T-helper 1 cell treated with Interleukin-12 subunit alpha and Interleukin-12 subunit beta and Interleukin-4 antibody, amounts not matched to agents 30 μg/mL and 1 μg/mL, for 36 hours (primary cell): ENCODE results near the gene RPS19BP1.
A peak's percentile ranks its signal among the peaks of the same experiment; 100 is the strongest.
"Not testable (repeated sequence)": the region's sequence is repeated elsewhere in the genome, so short reads cannot be mapped to it uniquely, and the experiment has no call there.

Source experiments
- H3K27ac Mint-ChIP-seq: one replicate; pipeline ENCODE4 v1.8.0; 2021; ENCODE audit warnings: mild to moderate bottlenecking, mixed read lengths
- H3K27me3 Mint-ChIP-seq: one replicate; pipeline ENCODE4 v1.8.0; 2021; ENCODE audit warnings: low read depth, mixed read lengths
- H3K36me3 Mint-ChIP-seq: one replicate; pipeline ENCODE4 v1.8.0; 2021; ENCODE audit warnings: low read depth, mixed read lengths
- H3K4me1 Mint-ChIP-seq: one replicate; pipeline ENCODE4 v1.8.0; 2021; ENCODE audit warnings: low read depth, mixed read lengths
- H3K4me3 Mint-ChIP-seq: one replicate; pipeline ENCODE4 v1.8.0; 2021; ENCODE audit warnings: mild to moderate bottlenecking, moderate library complexity, mixed read lengths
- H3K9me3 Mint-ChIP-seq: one replicate; pipeline ENCODE4 v1.8.0; 2021; ENCODE audit warnings: mixed read lengths

The RPS19BP1 gene

DNA sequence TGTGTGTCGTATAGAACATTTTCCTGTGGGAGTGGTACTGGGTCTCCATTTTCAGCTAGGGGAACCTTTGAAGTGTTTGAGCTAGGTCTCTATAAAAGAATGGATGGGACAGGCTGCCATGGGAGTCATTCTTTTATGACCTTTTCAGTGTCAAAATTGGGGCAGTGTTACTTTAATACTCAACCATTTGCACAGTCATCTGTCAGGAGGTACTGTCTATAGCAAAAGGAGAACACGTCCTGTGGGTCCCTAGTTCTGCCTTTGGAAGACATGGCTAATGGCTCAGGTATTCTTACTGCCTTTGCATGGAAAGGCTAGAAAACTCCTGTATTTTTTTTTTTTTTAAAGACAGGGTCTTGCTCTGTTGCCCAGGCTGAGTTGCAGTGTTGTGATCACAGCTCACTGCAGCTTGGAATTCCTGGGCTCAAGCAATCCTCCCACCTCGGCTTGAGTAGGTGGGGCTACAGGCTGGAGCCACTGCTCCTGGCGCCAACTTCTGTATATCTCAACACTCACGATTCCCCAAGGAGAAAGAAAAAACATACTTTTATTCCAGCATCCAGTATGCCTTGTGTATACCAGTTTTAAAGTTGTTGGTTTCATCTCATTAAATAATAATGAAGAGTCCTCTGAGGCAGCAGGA is 14.3 kb downstream of the RPS19BP1 start:
- H3K27me3 Mint-ChIP-seq = peaks cover 3% of the 10 kb centered on the region
- H3K4me1 Mint-ChIP-seq = peaks cover 46% of the 10 kb centered on the region
- H3K27ac Mint-ChIP-seq = peak overlapping the region; percentile 97
- H3K4me3 Mint-ChIP-seq = peak overlapping the region; percentile 91
- no peaks in the 10 kb centered on the region for H3K9me3 Mint-ChIP-seq
- H3K36me3 Mint-ChIP-seq = peaks cover 50% of the 10 kb centered on the region

DNA sequence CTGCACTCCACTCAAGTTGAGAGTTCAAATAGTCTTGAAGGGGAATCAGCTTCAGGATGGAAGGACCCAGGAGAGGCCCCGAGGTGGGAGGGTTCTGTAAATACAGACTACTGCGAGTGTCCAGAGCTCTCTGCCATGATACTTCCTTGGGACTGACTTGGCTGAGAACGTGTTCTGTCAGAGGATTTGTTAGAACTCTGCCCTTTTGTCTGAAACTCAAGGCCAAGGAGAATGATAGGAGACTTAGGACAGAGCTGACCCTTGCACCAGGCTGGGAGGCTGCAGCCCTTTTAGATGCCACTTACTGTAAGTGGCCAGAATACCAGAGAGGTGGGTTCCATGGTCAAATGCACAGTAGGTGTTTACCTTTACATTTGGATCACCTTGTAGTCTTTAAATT is 15.1 kb downstream of the RPS19BP1 start:
- H3K27me3 Mint-ChIP-seq = peaks cover 3% of the 10 kb centered on the region
- H3K4me3 Mint-ChIP-seq = no peak overlapping the region
- peak overlapping the region; percentile 36 for H3K27ac Mint-ChIP-seq
- H3K4me1 Mint-ChIP-seq = peaks cover 39% of the 10 kb centered on the region
- peaks cover 49% of the 10 kb centered on the region for H3K36me3 Mint-ChIP-seq
- H3K9me3 Mint-ChIP-seq = no peaks in the 10 kb centered on the region

DNA sequence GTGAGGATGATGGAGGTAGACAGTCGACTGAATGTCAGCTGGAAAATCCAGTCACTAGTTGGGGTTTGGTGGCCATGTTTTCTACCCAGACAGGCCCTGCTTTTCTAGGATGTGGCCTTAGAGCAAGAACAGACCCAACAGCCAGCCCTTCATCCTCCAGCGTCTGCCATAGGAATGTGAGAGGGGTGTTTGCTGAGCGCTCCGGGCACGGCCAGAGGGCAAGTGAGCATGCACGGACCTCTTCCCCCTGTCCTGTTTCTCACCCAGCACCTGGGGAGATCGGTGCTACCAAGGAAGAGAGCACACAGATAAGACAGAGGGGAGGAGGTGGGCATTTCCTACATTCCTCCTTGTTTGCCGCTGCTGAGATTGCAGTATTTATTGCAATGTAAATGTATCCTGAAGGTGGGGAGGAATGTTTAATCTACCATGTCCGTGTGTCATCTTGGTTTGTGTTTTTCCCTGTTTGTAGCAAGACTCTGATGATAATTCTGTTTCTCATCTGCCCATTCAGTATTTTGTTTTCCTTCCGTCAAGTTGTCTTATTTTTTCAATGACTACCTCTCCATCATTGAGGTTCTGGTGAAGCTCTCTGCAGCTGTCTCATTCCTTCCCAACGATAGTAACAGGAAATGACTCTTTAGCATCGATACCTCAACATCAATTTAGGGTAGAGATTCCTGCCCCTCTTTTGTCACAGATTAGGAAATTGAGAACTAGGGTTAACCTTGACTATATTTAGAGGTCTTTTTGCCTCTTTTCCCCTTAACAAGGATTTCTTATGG is 17.1 kb downstream of the RPS19BP1 start:
- Mint-ChIP-seq H3K36me3 (peaks cover 36% of the 10 kb centered on the region), H3K27ac (peak overlapping the region; percentile 37), H3K4me1 (peaks cover 33% of the 10 kb centered on the region), H3K9me3 (no peaks in the 10 kb centered on the region), H3K4me3 (no peak overlapping the region), H3K27me3 (peaks cover 3% of the 10 kb centered on the region)

DNA sequence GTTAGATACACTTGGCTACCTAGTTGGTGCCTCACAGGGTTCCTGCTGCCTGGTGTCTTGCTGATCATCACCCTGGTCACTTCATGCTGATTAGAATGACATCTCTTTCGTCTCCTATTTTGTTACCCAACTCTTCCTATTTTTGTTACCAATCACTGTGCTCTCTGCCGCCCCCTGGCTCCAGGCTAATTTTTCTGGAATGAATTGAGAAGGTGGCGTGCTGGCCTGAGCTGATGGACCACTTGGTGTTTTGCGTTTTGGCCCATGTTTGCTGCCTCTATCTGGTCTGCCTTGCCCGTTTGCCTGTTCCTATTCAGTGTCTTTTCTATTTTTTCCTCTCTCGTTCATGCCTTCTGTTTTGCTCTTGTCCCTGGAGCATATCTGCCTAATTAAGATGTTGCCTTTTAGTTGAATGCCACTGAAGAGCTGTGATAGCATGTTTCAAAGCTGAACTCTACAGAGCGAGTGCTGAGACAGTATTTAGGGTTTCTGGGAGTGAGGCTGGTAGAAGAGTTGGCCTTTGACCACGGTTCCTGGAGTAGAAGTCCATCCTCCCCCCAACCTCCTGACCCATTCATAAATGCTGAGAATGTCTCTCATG is 18.1 kb downstream of the RPS19BP1 start:
- H3K27me3 Mint-ChIP-seq = no peaks in the 10 kb centered on the region
- no peak overlapping the region for H3K27ac Mint-ChIP-seq
- H3K4me1 Mint-ChIP-seq = peaks cover 33% of the 10 kb centered on the region
- H3K9me3 Mint-ChIP-seq = no peaks in the 10 kb centered on the region
- no peak overlapping the region for H3K4me3 Mint-ChIP-seq
- H3K36me3 Mint-ChIP-seq = peaks cover 35% of the 10 kb centered on the region

DNA sequence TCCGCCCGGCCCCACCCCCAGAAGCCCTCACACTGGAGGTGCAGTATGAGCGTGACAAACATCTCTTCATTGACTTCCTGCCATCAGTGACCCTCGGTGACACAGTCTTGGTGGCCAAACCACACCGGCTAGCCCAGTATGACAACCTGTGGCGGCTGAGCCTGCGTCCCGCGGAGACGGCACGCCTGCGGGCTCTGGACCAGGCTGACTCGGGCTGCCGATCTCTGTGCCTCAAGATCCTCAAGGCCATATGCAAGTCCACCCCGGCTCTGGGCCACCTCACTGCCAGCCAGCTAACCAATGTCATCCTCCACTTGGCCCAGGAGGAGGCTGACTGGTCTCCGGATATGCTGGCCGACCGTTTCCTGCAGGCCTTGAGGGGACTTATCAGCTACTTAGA is 18.8 kb downstream of the RPS19BP1 start:
- no peaks in the 10 kb centered on the region for H3K9me3 Mint-ChIP-seq
- peaks cover 28% of the 10 kb centered on the region for H3K4me1 Mint-ChIP-seq
- no peaks in the 10 kb centered on the region for H3K27me3 Mint-ChIP-seq
- H3K27ac Mint-ChIP-seq = no peak overlapping the region
- H3K36me3 Mint-ChIP-seq = peaks cover 39% of the 10 kb centered on the region
- H3K4me3 Mint-ChIP-seq = no peak overlapping the region

DNA sequence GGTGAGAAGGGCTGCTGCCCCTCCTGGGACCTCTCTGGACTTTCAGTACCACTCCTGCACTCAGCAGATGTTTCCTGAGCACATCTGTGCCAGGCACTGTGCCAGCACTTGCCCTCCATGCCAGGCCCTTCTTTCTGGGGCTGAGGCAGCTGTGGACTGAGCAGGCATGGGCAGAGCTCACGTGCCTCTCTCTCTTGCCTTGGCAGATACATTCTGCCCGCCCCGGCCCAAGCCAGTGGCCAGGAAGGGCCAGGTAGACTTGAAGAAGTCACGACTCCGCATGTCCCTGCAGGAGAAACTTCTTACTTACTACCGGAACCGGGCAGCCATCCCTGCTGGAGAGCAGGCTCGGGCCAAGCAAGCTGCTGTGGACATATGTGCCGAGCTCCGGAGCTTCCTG is 20.5 kb downstream of the RPS19BP1 start:
- H3K27me3 Mint-ChIP-seq = no peaks in the 10 kb centered on the region
- H3K4me1 Mint-ChIP-seq = peaks cover 26% of the 10 kb centered on the region
- H3K27ac Mint-ChIP-seq = no peak overlapping the region
- H3K36me3 Mint-ChIP-seq = peaks cover 46% of the 10 kb centered on the region
- H3K4me3 Mint-ChIP-seq = no peak overlapping the region
- no peaks in the 10 kb centered on the region for H3K9me3 Mint-ChIP-seq

DNA sequence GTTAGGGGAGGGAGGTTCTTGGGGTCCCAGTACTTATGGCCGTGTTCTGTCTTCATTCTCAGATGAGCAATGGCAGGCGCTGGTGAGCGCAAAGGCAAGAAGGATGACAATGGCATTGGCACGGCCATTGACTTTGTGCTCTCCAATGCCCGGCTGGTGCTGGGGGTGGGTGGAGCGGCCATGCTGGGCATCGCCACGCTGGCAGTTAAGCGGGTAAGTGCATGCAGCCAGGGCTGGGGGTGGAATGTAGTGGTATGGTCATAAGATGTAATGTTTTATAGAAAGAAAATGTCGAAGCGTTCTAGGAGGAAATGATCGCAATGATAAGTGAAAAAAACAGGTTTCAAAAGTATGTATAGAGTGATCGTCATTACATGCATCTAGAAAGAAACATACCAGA is 21.3 kb downstream of the RPS19BP1 start:
- no peaks in the 10 kb centered on the region for H3K9me3 Mint-ChIP-seq
- no peaks in the 10 kb centered on the region for H3K27me3 Mint-ChIP-seq
- H3K4me3 Mint-ChIP-seq = no peak overlapping the region
- peaks cover 51% of the 10 kb centered on the region for H3K36me3 Mint-ChIP-seq
- H3K4me1 Mint-ChIP-seq = peaks cover 32% of the 10 kb centered on the region
- H3K27ac Mint-ChIP-seq = no peak overlapping the region

DNA sequence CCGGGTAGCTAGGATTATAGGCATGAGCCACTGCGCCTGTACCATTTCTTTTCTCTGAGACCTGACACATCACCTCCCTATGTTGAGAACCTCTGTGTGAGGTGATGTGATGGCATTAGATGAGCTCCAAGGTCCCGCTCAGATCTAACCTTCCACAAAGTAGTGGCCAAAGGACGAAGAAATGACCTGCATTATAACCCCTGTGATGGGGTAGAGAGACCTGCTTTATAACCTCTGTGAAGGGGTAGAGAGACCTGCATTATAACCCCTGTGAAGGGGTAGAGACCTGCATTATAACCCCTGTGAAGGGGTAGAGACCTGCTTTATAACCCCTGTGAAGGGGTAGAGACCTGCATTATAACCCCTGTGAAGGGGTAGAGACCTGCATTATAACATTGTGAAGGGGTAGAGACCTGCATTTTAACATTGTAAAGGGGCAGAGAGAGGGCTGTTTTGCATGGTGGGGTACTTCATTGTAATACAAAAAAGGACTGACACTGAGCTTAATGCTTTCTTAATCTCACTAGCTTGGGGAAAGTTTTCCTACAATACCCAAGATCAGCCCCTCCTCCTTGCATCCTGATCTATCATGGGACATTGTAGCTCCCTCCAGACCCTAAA is 21.9 kb downstream of the RPS19BP1 start:
- Mint-ChIP-seq H3K27ac (no peak overlapping the region), H3K9me3 (no peaks in the 10 kb centered on the region), H3K4me1 (peaks cover 30% of the 10 kb centered on the region), H3K36me3 (peaks cover 52% of the 10 kb centered on the region), H3K4me3 (no peak overlapping the region), H3K27me3 (no peaks in the 10 kb centered on the region)

DNA sequence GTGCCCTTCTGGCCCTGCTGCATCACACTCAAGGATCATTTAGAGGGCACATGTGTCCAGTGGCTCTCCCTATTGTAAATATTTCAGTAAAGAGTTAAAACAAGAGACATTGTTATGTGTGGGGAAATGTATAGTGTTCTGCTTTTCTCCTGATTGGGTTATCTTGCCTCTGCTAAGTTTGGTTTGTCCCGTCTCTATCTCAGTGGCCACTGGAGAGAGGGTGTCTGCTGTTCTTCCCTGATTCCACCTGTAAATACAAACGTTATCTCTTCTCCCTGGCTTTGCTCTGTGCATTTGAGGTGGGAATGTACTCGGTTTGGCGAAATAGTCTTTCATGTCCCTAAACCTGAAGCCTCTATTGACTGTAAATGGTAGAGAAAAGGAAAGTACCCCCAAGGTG is 24.2 kb downstream of the RPS19BP1 start:
- Mint-ChIP-seq H3K9me3 (no peaks in the 10 kb centered on the region), H3K27me3 (no peaks in the 10 kb centered on the region), H3K4me3 (no peak overlapping the region), H3K4me1 (peaks cover 27% of the 10 kb centered on the region), H3K27ac (no peak overlapping the region), H3K36me3 (peaks cover 52% of the 10 kb centered on the region)

DNA sequence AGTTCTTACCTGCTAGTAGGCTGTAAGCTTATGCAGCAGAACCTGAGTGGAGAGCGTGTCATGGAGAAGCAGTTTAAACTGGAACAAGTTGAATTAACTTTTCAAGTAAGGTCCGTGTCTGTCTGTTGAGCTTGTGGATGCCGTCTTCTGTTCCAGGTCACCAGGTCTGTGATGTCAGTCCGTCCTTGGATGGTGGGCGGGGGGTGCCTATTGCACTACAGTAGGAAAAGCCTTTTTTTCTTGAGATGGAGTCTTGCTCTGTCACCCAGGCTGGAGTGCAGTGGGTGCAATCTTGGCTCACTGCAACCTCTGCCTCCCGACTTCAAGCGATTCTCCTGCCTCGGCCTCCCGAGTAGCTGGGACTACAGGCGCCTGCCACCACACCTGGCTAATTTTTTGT is 25.5 kb downstream of the RPS19BP1 start:
- H3K9me3 Mint-ChIP-seq, H3K27ac Mint-ChIP-seq, H3K4me3 Mint-ChIP-seq, H3K27me3 Mint-ChIP-seq: not testable (repeated sequence)
- peaks cover 46% of the 10 kb centered on the region for H3K36me3 Mint-ChIP-seq
- peaks cover 30% of the 10 kb centered on the region for H3K4me1 Mint-ChIP-seq

DNA sequence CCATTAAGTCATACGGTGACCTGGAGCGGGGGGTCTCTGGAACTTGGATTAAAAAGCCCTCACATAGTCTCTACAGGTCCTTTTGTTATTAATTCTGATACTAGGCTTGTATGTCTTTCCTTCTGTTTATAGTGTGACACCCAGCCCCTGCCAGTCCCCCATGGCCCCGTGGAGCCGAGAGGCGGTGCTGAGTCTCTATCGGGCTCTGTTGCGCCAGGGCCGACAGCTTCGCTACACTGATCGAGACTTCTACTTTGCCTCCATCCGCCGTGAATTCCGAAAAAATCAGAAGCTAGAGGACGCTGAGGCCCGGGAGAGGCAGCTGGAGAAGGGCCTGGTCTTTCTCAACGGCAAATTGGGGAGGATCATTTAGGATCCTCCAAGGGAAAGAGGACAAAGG is 28.5 kb downstream of the RPS19BP1 start:
- H3K27me3 Mint-ChIP-seq = peaks cover 3% of the 10 kb centered on the region
- no peak overlapping the region for H3K27ac Mint-ChIP-seq
- H3K4me3 Mint-ChIP-seq = no peak overlapping the region
- H3K9me3 Mint-ChIP-seq = no peaks in the 10 kb centered on the region
- peaks cover 32% of the 10 kb centered on the region for H3K36me3 Mint-ChIP-seq
- H3K4me1 Mint-ChIP-seq = peaks cover 29% of the 10 kb centered on the region

DNA sequence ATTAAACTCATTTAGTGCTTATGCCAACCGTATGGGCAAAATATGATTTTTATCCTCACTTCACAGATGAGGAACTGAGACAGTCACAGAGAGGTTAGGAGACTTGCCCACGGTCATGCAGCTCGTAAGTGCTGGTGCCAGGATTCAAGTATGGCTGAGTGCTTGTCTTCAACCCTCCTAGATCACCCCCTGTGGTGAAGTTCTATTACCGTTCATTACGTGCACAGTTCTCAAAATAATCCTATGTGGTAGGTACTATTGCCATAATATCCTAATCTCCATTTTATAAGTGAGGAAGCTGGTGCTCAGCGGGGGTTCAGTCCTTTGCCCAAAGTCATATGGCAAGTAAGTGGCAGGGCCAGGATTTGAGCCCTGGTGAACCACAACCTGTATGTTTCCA is 28.9 kb downstream of the RPS19BP1 start:
- Mint-ChIP-seq H3K4me3 (peak overlapping the region; percentile 99), H3K27me3 (peaks cover 3% of the 10 kb centered on the region), H3K36me3 (peaks cover 31% of the 10 kb centered on the region), H3K9me3 (no peaks in the 10 kb centered on the region), H3K27ac (peak overlapping the region; percentile 59), H3K4me1 (peaks cover 28% of the 10 kb centered on the region)

DNA sequence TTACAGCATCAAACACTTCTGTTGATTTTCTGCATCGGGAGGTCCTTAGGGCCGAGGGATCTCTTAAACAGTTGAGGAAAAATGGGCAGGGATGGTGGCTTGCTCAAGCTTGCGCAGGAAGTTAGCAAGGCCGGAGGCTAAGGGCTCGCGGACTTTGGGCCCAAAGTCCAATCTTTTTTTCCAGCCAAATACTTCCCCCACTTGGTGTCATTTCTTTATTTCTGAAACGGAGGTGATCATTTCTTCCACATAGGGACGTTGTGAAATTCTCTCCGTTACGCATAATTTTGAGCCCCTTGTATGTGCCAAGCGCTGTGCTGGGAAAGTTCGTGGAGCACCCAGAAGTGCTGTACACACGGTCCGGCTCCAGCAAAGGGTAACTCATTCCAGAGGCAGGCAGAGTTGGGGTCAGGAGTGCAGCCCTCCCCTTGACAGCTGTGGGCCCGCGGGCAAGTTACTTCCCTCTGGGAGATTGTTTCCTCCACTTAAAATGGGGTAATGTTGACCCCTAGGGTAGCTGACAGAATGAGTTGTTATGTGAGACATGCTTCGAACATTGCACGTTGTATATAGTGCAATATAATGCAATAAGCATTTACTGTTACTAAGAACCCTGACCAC is 29.6 kb downstream of the RPS19BP1 start:
- H3K27me3 Mint-ChIP-seq = peaks cover 3% of the 10 kb centered on the region
- H3K36me3 Mint-ChIP-seq = peaks cover 25% of the 10 kb centered on the region
- H3K27ac Mint-ChIP-seq = peak overlapping the region; percentile 52
- peaks cover 24% of the 10 kb centered on the region for H3K4me1 Mint-ChIP-seq
- H3K4me3 Mint-ChIP-seq = peak overlapping the region; percentile 99
- H3K9me3 Mint-ChIP-seq = no peaks in the 10 kb centered on the region

DNA sequence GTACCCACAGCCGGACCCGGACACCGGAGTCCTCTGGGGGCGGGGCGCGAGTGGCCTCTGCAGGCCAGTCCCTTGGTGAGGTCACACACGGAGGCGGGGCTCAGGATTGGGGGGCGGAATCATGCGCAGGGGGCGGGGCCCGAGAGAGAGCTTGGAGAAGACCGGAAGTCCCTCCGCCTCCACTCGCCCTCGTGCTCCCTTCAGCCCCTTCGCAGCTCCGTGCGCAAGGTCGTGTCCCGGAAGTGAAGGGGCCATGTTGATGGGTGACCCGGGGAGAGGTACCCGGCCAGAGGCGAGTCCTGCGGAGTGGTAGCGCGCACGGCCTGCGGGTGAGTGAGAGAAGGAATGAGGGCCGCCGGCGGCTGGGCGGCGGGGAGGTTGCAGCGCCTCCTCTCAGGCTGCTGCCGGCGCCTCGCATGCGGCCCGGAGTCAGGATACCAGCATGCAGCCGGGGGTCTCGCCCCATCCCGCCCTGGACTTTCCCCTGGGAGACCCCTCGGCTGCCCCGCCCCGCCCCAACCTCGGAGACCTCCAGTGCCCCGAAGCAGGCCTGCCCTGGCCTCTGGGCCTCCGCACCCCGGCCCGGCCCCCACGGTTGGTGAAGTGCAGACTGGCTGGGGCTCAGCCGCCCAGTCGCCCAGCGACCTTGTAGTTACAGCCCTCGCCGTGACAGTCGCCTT is 30.3 kb downstream of the RPS19BP1 start, which contains the start of gene MIEF1:
TSS of gene MIEF1 (plus strand) at position 182 of the 680 bp plus-strand sequence. CDS start 9,005 bp downstream, outside the sequence.
- Mint-ChIP-seq H3K36me3 (peaks cover 25% of the 10 kb centered on the region), H3K4me1 (peaks cover 24% of the 10 kb centered on the region), H3K4me3 (peak within 1 kb of the TSS; percentile 99), H3K27me3 (peaks cover 6% of the 10 kb centered on the region), H3K9me3 (no peaks in the 10 kb centered on the region), H3K27ac (peak within 1 kb of the TSS; percentile 96)
